Gastroesophageal sphincter (tissue), 4 donors: ENCODE data around the gene KHDC1. TPM values are rescaled to one million over a fixed set of nuclear protein-coding genes. Genes with fewer than 3 reads are reported as not detected.

ENCODE experiments used
- ATAC-seq: fragments of 150-250 bp; one replicate; pipeline ENCODE4 v1.9.1; 2016; ENCODE audit warnings: mild to moderate bottlenecking, moderate library complexity
- H3K27ac ChIP-seq, 4 donors: fragments of 200-600 bp; sonication (generic) in 3 of 4; 1 replicate in 3 of 4; 2 replicates in 1 of 4; pipeline ENCODE4 v1.5.1; 2016 to 2019
- H3K27me3 ChIP-seq: fragments of 200-600 bp; sonication (generic); one replicate; pipeline ENCODE4 v1.5.1; 2019
- H3K36me3 ChIP-seq, 2 donors: fragments of 200-600 bp; sonication (generic); one replicate each; pipeline ENCODE4 v1.5.1; 2019; ENCODE audit warnings: control low read depth in 1 of 2
- H3K4me1 ChIP-seq, 3 donors: fragments of 200-600 bp; sonication (generic); 1 replicate in 2 of 3; 2 replicates in 1 of 3; pipeline ENCODE4 v1.5.1; 2016 to 2019; ENCODE audit warnings: control low read depth in 2 of 3
- H3K4me3 ChIP-seq, 2 donors: fragments of 200-600 bp; sonication (generic); one replicate each; pipeline ENCODE4 v1.5.1; 2019; ENCODE audit warnings: mild to moderate bottlenecking in 1 of 2, moderate library complexity in 1 of 2
- H3K9me3 ChIP-seq, 3 donors: fragments of 200-600 bp; sonication (generic); one replicate each; pipeline ENCODE4 v1.5.1; 2017 to 2019; ENCODE audit warnings: control low read depth in 2 of 3
- CTCF ChIP-seq, 4 experiments: fragments of 200-600 bp in 2 of 4; fragments of 450-650 bp in 2 of 4; sonication (generic) in 1 of 4; IDR thresholded peaks; one replicate each; pipeline ENCODE4 v1.5.1; 2017 to 2019; ENCODE audit warnings: antibody characterized with exemption in 4 of 4, mild to moderate bottlenecking in 2 of 4, moderate library complexity in 2 of 4
- EP300 ChIP-seq: sonication (generic); formaldehyde crosslinking; IDR thresholded peaks from one replicate; pipeline ENCODE4 v1.6.1; 2017; ENCODE audit warnings: antibody characterized with exemption, mild to moderate bottlenecking
- POLR2A ChIP-seq, 2 donors: fragments of 450-650 bp; IDR thresholded peaks; one replicate each; pipeline ENCODE4 v1.6.1; 2017; ENCODE audit warnings: antibody characterized with exemption in 2 of 2, mild to moderate bottlenecking in 2 of 2, moderate library complexity in 1 of 2
- POLR2AphosphoS5 ChIP-seq: sonication (generic); formaldehyde crosslinking; IDR thresholded peaks from one replicate; pipeline ENCODE4 v1.6.1; 2017; ENCODE audit warnings: antibody characterized with exemption
- WGBS, 2 donors: methylation state at CpG; one replicate each; pipeline ENCODE4 v1.1.5; 2018; ENCODE audit warnings: low coverage in 1 of 2; 5-methylcytosine and 5-hydroxymethylcytosine counted together
- total RNA-seq, 4 donors: library from RNA; depleted of rRNA; stranded (reverse); fragments of >200 nt; gene quantifications; one replicate each; pipeline ENCODE4 v1.1.0, GENCODE V29; 2016

The KHDC1 gene
- total RNA-seq, 4 donors from 2014 or later: 0.93 to 1.9 (median 1.4) TPM

DNA sequence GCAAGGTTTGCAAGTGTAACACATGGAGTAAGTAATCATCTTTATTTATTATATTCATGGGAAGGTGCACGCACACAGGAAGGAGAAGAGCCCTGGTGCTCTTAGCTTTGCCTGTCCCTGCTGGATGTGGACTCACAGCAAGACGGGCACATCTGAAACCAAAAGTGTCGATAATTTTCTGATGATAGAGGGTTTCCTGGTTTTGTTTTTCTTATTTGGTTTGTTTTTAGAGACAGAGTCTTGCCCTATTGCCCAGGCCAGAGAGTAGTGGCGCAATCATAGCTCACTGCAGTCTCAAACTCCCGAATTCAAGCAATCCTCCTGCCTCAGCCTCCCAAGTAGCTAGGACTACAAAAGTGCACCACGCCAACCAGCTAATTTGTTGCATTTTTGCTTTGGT, 29.9 kb downstream of the KHDC1 start:
- WGBS, 2 donors: 95 to 96% methylated on average over 4 of the region's 6 CpGs
- no peak overlapping the region for H3K27ac ChIP-seq
- TF ChIP-seq POLR2A (IDR thresholded peaks at IDR 0.05): no peak
- TF ChIP-seq EP300: no peak
- no peak for TF ChIP-seq CTCF (IDR thresholded peaks at IDR 0.05)
- no peak for TF ChIP-seq POLR2AphosphoS5
- no peaks in the 10 kb centered on the region for H3K27me3 ChIP-seq
- no peak overlapping the region for H3K4me3 ChIP-seq
- no peak for ATAC-seq
- no peaks in the 10 kb centered on the region for H3K4me1 ChIP-seq
- no peaks in the 10 kb centered on the region for H3K9me3 ChIP-seq
- no peaks in the 10 kb centered on the region for H3K36me3 ChIP-seq

- TF ChIP-seq CTCF (IDR thresholded peaks at IDR 0.05): no peak
- no peak for TF ChIP-seq POLR2AphosphoS5
- no peak for TF ChIP-seq POLR2A (IDR thresholded peaks at IDR 0.05)
- Histone ChIP-seq H3K27me3 (no peaks in the 10 kb centered on the region), H3K27ac (no peak overlapping the region), H3K36me3 (no peaks in the 10 kb centered on the region), H3K4me3 (no peak overlapping the region), H3K9me3 (no peaks in the 10 kb centered on the region), H3K4me1 (no peaks in the 10 kb centered on the region)
- WGBS, 2 donors: 33 to 56% methylated on average over 1 of the region's 1 CpG
- ATAC-seq: no peak
Observed at GRCh38 chr6:73231986-73232391, 31.0 kb downstream of the KHDC1 start.

DNA sequence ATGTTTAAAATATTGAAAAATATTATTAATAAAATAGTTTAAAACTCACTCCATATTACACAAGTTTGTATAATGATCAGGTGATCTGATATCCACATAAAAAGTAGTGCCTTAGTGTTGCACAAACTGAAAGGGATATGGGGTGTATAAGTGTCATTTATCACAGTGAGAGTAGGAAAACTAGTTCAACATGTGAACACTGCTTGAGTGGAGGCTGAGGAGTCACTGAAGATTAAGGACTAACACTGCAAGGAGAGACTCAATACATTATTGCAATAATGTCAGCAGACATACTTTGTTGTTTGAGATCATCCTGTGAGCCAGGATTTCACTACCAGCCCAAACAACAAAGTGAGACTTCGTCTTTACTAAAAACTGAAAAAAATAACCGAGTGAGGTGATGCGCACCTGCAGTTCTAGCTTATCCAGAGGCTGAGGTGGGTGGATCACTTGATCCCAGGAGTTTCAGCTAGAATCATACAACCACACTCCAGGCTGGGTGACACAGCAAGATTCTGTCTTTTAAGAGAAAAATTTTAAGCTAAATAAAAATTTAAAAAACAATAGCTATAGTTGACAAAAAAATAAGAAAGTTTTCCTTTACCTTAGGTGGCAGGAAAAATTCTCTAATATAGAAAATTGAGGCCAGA, 35.3 kb downstream of the KHDC1 start:
- Histone ChIP-seq H3K27ac (no peak overlapping the region), H3K4me3 (no peak overlapping the region), H3K4me1 (no peaks in the 10 kb centered on the region), H3K27me3 (no peaks in the 10 kb centered on the region), H3K36me3 (no peaks in the 10 kb centered on the region), H3K9me3 (no peaks in the 10 kb centered on the region)
- TF ChIP-seq CTCF (IDR thresholded peaks at IDR 0.05) (no peak), POLR2A (IDR thresholded peaks at IDR 0.05) (no peak), POLR2AphosphoS5 (no peak), EP300 (no peak)
- ATAC-seq: no peak
- 94% methylated on average over 3 of the region's 3 CpGs for WGBS, 2 donors

DNA sequence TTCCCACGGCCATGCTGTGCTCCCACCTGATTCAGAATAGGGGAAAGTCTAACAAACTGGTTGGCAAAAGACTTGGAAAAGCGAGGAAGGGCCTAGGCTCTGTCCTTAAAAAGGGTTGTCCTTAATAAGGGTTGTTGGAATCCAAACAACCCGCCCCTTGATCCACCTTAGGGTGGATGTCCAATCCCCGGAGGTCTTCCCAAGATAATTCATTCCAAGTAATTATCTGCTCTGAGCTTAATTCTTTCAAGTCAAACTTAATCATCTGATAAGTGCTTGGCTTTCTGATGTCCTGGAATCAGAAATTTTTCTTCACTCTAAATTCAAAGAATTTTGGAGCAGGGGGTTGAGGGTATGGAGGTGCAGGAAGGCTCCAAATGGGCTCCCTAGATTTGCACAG, 37.6 kb downstream of the KHDC1 start, which contains the start of gene KHDC1L:
KHDC1L (minus strand) TSS at position 101 of the 400 bp plus-strand sequence; CDS start at position 13, 88 bp downstream.
- TF ChIP-seq CTCF (IDR thresholded peaks at IDR 0.05): no peak
- TF ChIP-seq EP300: no peak
- TF ChIP-seq POLR2AphosphoS5: no peak
- TF ChIP-seq POLR2A (IDR thresholded peaks at IDR 0.05): no peak
- 91 to 94% methylated on average over 2 to 4 of the region's 4 CpGs for WGBS, 2 donors
- H3K27ac ChIP-seq: no peak within 1 kb of the TSS
- H3K4me3 ChIP-seq: no peak within 1 kb of the TSS
- H3K27me3 ChIP-seq: no peaks in the 10 kb centered on the region
- no peaks in the 10 kb centered on the region for H3K4me1 ChIP-seq
- H3K9me3 ChIP-seq: no peaks in the 10 kb centered on the region
- ATAC-seq: no peak
- no peaks in the 10 kb centered on the region for H3K36me3 ChIP-seq

GRCh38 chr6:73216859-73217258, 46.1 kb downstream of the KHDC1 start:
- 86 to 100% methylated on average over 1 to 2 of the region's 2 CpGs for WGBS, 2 donors

More at GRCh38 chr6:73216859-73217258, 46.1 kb downstream of the KHDC1 start:
- H3K4me3 ChIP-seq: no peak overlapping the region
- TF ChIP-seq POLR2A (IDR thresholded peaks at IDR 0.05) (no peak), POLR2AphosphoS5 (no peak), CTCF (IDR thresholded peaks at IDR 0.05) (no peak), EP300 (no peak)
- ATAC-seq: no peak
- no peaks in the 10 kb centered on the region for H3K4me1 ChIP-seq
- H3K9me3 ChIP-seq: no peaks in the 10 kb centered on the region
- no peak overlapping the region for H3K27ac ChIP-seq
- H3K36me3 ChIP-seq: no peaks in the 10 kb centered on the region
- H3K27me3 ChIP-seq: no peaks in the 10 kb centered on the region
